Hepatocyte (in vitro differentiated cells): Measurements from ENCODE around the gene RCBTB2.

Experiments
- CTCF ChIP-seq: fragments of 200-600 bp; sonication (generic); IDR thresholded peaks from 2 replicates; pipeline ENCODE4 v1.5.1; 2016; ENCODE audit warnings: antibody characterized with exemption, mild to moderate bottlenecking; ENCODE audit not compliant: poor library complexity
- EZH2 ChIP-seq: fragments of 200-600 bp; sonication (generic); IDR thresholded peaks from 2 replicates; pipeline ENCODE4 v1.6.1; 2016; ENCODE audit warnings: antibody characterized with exemption, mild to moderate bottlenecking, borderline replicate concordance
- EZH2phosphoT487 ChIP-seq: fragments of 200-600 bp; sonication (generic); IDR thresholded peaks from one replicate; pipeline ENCODE4 v1.6.1; 2018; ENCODE audit warnings: antibody characterized with exemption, mild to moderate bottlenecking, low read depth, moderate library complexity; ENCODE audit not compliant: unreplicated experiment, severe bottlenecking

- TF ChIP-seq CTCF (no peak), EZH2 (no peak), EZH2phosphoT487 (no peak)
Measured at GRCh38 chr13:48492470-48493065, 40.3 kb downstream of the RCBTB2 start.
